ENCODE data around the gene TRIM38. TPM values are rescaled to one million over a fixed set of nuclear protein-coding genes. Genes with fewer than 3 reads are reported as not detected.

The TRIM38 gene
- total RNA-seq, 2 experiments from 2014 or later: 24.9 TPM

GRCh38 chr6:26020329-26021000 is 57.9 kb downstream of the TRIM38 start:
- no peaks in the 10 kb centered on the region for H3K27me3 Mint-ChIP-seq
- H3K36me3 Mint-ChIP-seq (ENCODE audit: low read depth): peaks cover 7% of the 10 kb centered on the region
- CTCF ChIA-PET: interaction anchor here (0.8 to 3.9 kb wide), 6 partner anchors 9 to 28 kb away, joined by 3 to 31 read pairs (median 4); a partner anchor contains a TSS
- ATAC-seq: peak; percentile 49
- H3K4me3 Mint-ChIP-seq: peak overlapping the region; percentile 94
- H3K27ac Mint-ChIP-seq: peak overlapping the region; percentile 100
- POLR2A ChIA-PET: interaction anchor here (0.6 to 4.5 kb wide), 31 partner anchors 8 to 1873 kb away, joined by 3 to 179 read pairs (median 4); partner anchors contain the start of genes CARMIL1 and TRIM38
- intact Hi-C loops (cut with DNase I, micrococcal nuclease): loop anchor here (2.0 to 10.0 kb wide), 3 partner anchors 58 to 1814 kb away; partner anchors contain the start of gene TRIM38 (in 1 of the 2)
- peaks cover 38% of the 10 kb centered on the region for H3K4me1 Mint-ChIP-seq
- H3K9me3 Mint-ChIP-seq (ENCODE audit: low read depth): peaks cover 5% of the 10 kb centered on the region
- DNase-seq: peak; percentile 86

- intact Hi-C loops (cut with DNase I, micrococcal nuclease): loop anchor here (1.0 to 10.0 kb wide), 7 partner anchors 22 to 1814 kb away; partner anchors contain the start of gene TRIM38 (in 1 of the 2)
- ATAC-seq: peak; percentile 7
- Mint-ChIP-seq H3K27me3 (no peaks in the 10 kb centered on the region), H3K9me3 (ENCODE audit: low read depth) (peaks cover 5% of the 10 kb centered on the region), H3K4me3 (peak overlapping the region; percentile 94), H3K4me1 (peaks cover 43% of the 10 kb centered on the region), H3K27ac (peak overlapping the region; percentile 100), H3K36me3 (ENCODE audit: low read depth) (peaks cover 7% of the 10 kb centered on the region)
- peak; percentile 82 for DNase-seq
- ChIA-PET CTCF (interaction anchor here (1.1 to 3.9 kb wide), 5 partner anchors 8 to 29 kb away, joined by 3 to 31 read pairs (median 5); a partner anchor contains a TSS), POLR2A (interaction anchor here (0.6 to 4.5 kb wide), 25 partner anchors 9 to 1818 kb away, joined by 3 to 179 read pairs (median 5); partner anchors contain the start of genes CARMIL1 and TRIM38)
These were observed 58.4 kb downstream of the TRIM38 start for GRCh38 chr6:26021001-26021349.

- peaks cover 5% of the 10 kb centered on the region for H3K9me3 Mint-ChIP-seq (ENCODE audit: low read depth)
- H3K4me1 Mint-ChIP-seq: peaks cover 46% of the 10 kb centered on the region
- intact Hi-C loops (cut with DNase I, micrococcal nuclease): loop anchor here (1.0 to 10.0 kb wide), 7 partner anchors 22 to 1813 kb away; partner anchors contain the start of gene TRIM38 (in 1 of the 2)
- ChIA-PET CTCF (interaction anchor here (0.7 to 3.9 kb wide), 7 partner anchors 8 to 75 kb away, joined by 3 to 31 read pairs (median 4); a partner anchor contains a TSS), POLR2A (interaction anchor here (0.6 to 4.5 kb wide), 28 partner anchors 9 to 1817 kb away, joined by 3 to 179 read pairs (median 5); partner anchors contain the start of genes CARMIL1 and TRIM38)
- DNase-seq (peak; percentile 95), ATAC-seq (peak; percentile 62)
- H3K36me3 Mint-ChIP-seq (ENCODE audit: low read depth): peaks cover 7% of the 10 kb centered on the region
- H3K27ac Mint-ChIP-seq: peak overlapping the region; percentile 100
- no peaks in the 10 kb centered on the region for H3K27me3 Mint-ChIP-seq
- peak overlapping the region; percentile 94 for H3K4me3 Mint-ChIP-seq
These were observed 58.9 kb downstream of the TRIM38 start for GRCh38 chr6:26021350-26022131.

GRCh38 chr6:26022132-26022472 is 59.5 kb downstream of the TRIM38 start:
- POLR2A ChIA-PET: interaction anchor here (0.6 to 4.5 kb wide), 11 partner anchors 10 to 177 kb away, joined by 3 to 179 read pairs (median 6); a partner anchor contains a TSS
- H3K27me3 Mint-ChIP-seq: no peaks in the 10 kb centered on the region
- peak; percentile 66 for DNase-seq
- peaks cover 10% of the 10 kb centered on the region for H3K36me3 Mint-ChIP-seq (ENCODE audit: low read depth)
- CTCF ChIA-PET: interaction anchor here (0.6 to 3.9 kb wide), 6 partner anchors 10 to 235 kb away, joined by 3 to 31 read pairs (median 4); a partner anchor contains a TSS
- peak overlapping the region; percentile 94 for H3K4me3 Mint-ChIP-seq
- peaks cover 5% of the 10 kb centered on the region for H3K9me3 Mint-ChIP-seq (ENCODE audit: low read depth)
- peak overlapping the region; percentile 100 for H3K27ac Mint-ChIP-seq
- ATAC-seq: no peak
- intact Hi-C loops (cut with DNase I, micrococcal nuclease): loop anchor here (5.0 to 10.0 kb wide), 2 partner anchors 1100 to 1813 kb away; a partner anchor contains a TSS
- H3K4me1 Mint-ChIP-seq: peaks cover 45% of the 10 kb centered on the region

GRCh38 chr6:26022737-26023136 is 60.1 kb downstream of the TRIM38 start:
- no peaks in the 10 kb centered on the region for H3K27me3 Mint-ChIP-seq
- DNase-seq (no peak), ATAC-seq (no peak)
- ChIA-PET CTCF (interaction anchor here (0.6 to 3.9 kb wide), 5 partner anchors 9 to 235 kb away, joined by 3 to 31 read pairs (median 3); a partner anchor contains a TSS), POLR2A (interaction anchor here (0.9 to 4.5 kb wide), 7 partner anchors 9 to 161 kb away, joined by 4 to 179 read pairs (median 39); a partner anchor contains a TSS)
- intact Hi-C loops (cut with DNase I, micrococcal nuclease): loop anchor here (5.0 to 10.0 kb wide), 2 partner anchors 1100 to 1812 kb away; a partner anchor contains a TSS
- H3K27ac Mint-ChIP-seq: peak overlapping the region; percentile 100
- H3K9me3 Mint-ChIP-seq (ENCODE audit: low read depth): peaks cover 5% of the 10 kb centered on the region
- H3K36me3 Mint-ChIP-seq (ENCODE audit: low read depth): peaks cover 11% of the 10 kb centered on the region
- peaks cover 46% of the 10 kb centered on the region for H3K4me1 Mint-ChIP-seq
- peak overlapping the region; percentile 94 for H3K4me3 Mint-ChIP-seq

GRCh38 chr6:26024651-26025046 is 62.0 kb downstream of the TRIM38 start:
- Mint-ChIP-seq H3K9me3 (ENCODE audit: low read depth) (peaks cover 1% of the 10 kb centered on the region), H3K27me3 (no peaks in the 10 kb centered on the region), H3K4me3 (no peak overlapping the region), H3K27ac (peak overlapping the region; percentile 35), H3K4me1 (peaks cover 52% of the 10 kb centered on the region), H3K36me3 (ENCODE audit: low read depth) (peaks cover 5% of the 10 kb centered on the region)
- ChIA-PET CTCF (interaction anchor here (0.6 to 2.5 kb wide), 7 partner anchors 14 to 1152 kb away, joined by 3 to 25 read pairs (median 4); a partner anchor contains a TSS), POLR2A (interaction anchor here (0.6 to 10.8 kb wide), 4 partner anchors 21 to 1122 kb away, joined by 3 to 571 read pairs (median 4); a partner anchor contains a TSS)
- no peak for DNase-seq
- ATAC-seq: no peak
- intact Hi-C loops (cut with DNase I, micrococcal nuclease): loop anchor here (5.0 to 10.0 kb wide), 2 partner anchors 1102 to 1810 kb away; a partner anchor contains a TSS

- ATAC-seq: no peak
- Mint-ChIP-seq H3K36me3 (ENCODE audit: low read depth) (peaks cover 4% of the 10 kb centered on the region), H3K4me1 (peaks cover 51% of the 10 kb centered on the region), H3K9me3 (ENCODE audit: low read depth) (no peaks in the 10 kb centered on the region), H3K27me3 (no peaks in the 10 kb centered on the region), H3K27ac (peak overlapping the region; percentile 98), H3K4me3 (peak overlapping the region; percentile 81)
- ChIA-PET CTCF (interaction anchor here (0.8 to 2.5 kb wide), 15 partner anchors 9 to 135 kb away, joined by 3 to 25 read pairs (median 5); a partner anchor contains a TSS), POLR2A (interaction anchor here (0.6 to 10.8 kb wide), 14 partner anchors 8 to 1122 kb away, joined by 3 to 571 read pairs (median 8); partner anchors contain the start of gene TRIM38)
- intact Hi-C loops (cut with DNase I, micrococcal nuclease): loop anchor here (10.0 kb wide), 1 partner anchor 1810 kb away; a partner anchor contains a TSS
- no peak for DNase-seq
These were observed 62.7 kb downstream of the TRIM38 start for GRCh38 chr6:26025047-26025893.

- intact Hi-C loops (cut with DNase I, micrococcal nuclease): loop anchor here (1.0 to 10.0 kb wide), 5 partner anchors 17 to 1809 kb away; a partner anchor contains a TSS
- Mint-ChIP-seq H3K27ac (peak overlapping the region; percentile 98), H3K36me3 (ENCODE audit: low read depth) (peaks cover 4% of the 10 kb centered on the region), H3K4me3 (peak overlapping the region; percentile 81), H3K4me1 (peaks cover 51% of the 10 kb centered on the region), H3K27me3 (no peaks in the 10 kb centered on the region), H3K9me3 (ENCODE audit: low read depth) (no peaks in the 10 kb centered on the region)
- DNase-seq: peak; percentile 96
- POLR2A ChIA-PET: interaction anchor here (0.7 to 10.8 kb wide), 26 partner anchors 9 to 1867 kb away, joined by 3 to 571 read pairs (median 5); partner anchors contain the start of gene TRIM38
- CTCF ChIA-PET: interaction anchor here (0.5 to 2.5 kb wide), 26 partner anchors 8 to 1844 kb away, joined by 3 to 25 read pairs (median 4); a partner anchor contains a TSS
- ATAC-seq: peak; percentile 39
These were observed 63.6 kb downstream of the TRIM38 start for GRCh38 chr6:26025894-26026832.
